Ovary (tissue), 9 donors: ENCODE data around the gene NEURL1B. TPM values are rescaled to one million over a fixed set of nuclear protein-coding genes. Genes with fewer than 3 reads are reported as not detected.
"Not testable (repeated sequence)": the region's sequence is repeated elsewhere in the genome, so short reads cannot be mapped to it uniquely, and the experiment has no call there.

ENCODE experiments used
- DNase-seq, 5 donors: peaks; one replicate each; pipeline ENCODE4 v3.0.0-alpha.2; 2019 to 2020
- H3K27ac ChIP-seq, 2 donors: fragments of 200-600 bp; one replicate each; pipeline versions ENCODE4 v1.5.1 to v1.8.0; 2019 to 2022
- H3K27me3 ChIP-seq: fragments of 200-600 bp; one replicate; pipeline ENCODE4 v1.8.0; 2022
- H3K36me3 ChIP-seq: fragments of 200-600 bp; sonication (generic); one replicate; pipeline ENCODE4 v1.5.1; 2019
- H3K4me1 ChIP-seq: one replicate; pipeline ENCODE4 v1.8.1; 2013; ENCODE audit warnings: mild to moderate bottlenecking, moderate library complexity; ENCODE audit not compliant: insufficient read depth
- H3K4me3 ChIP-seq: fragments of 200-600 bp; sonication (generic); one replicate; pipeline ENCODE4 v1.5.1; 2017
- H3K9me3 ChIP-seq, 2 donors: fragments of 200-600 bp in 1 of 2; sonication (generic) in 1 of 2; one replicate each; pipeline versions ENCODE4 v1.5.1 to v1.8.1; 2013 to 2019; ENCODE audit warnings: mild to moderate bottlenecking in 1 of 2, moderate library complexity in 1 of 2
- CTCF ChIP-seq, 3 donors: fragments of 450-650 bp in 2 of 3; fragments of 200-600 bp in 1 of 3; IDR thresholded peaks; one replicate each; pipeline versions ENCODE4 v1.5.1 to v1.8.0; 2016 to 2022; ENCODE audit warnings: antibody characterized with exemption in 3 of 3, mild to moderate bottlenecking in 1 of 3
- EP300 ChIP-seq: sonication (generic); formaldehyde crosslinking; IDR thresholded peaks from one replicate; pipeline ENCODE4 v1.6.1; 2017; ENCODE audit warnings: antibody characterized with exemption
- POLR2A ChIP-seq: fragments of 450-650 bp; IDR thresholded peaks from one replicate; pipeline ENCODE4 v1.6.1; 2017; ENCODE audit warnings: antibody characterized with exemption, mild to moderate bottlenecking, moderate library complexity
- WGBS, 3 donors: extraction: QIAGEN DNeasy Blood & Tissue Kit in 1 of 3; methylation state at CpG; one replicate each; pipeline versions ENCODE4 v1.1.5 to v1.1.7; 2013 to 2017; 5-methylcytosine and 5-hydroxymethylcytosine counted together
- intact Hi-C, 4 donors: fragments of 100-400 bp; cut with DNase I; formaldehyde crosslinking; loops; one replicate each; pipeline versions ENCODE4 v1.11.0 to v1.15.1; 2022 to 2023
- polyA plus RNA-seq, 2 donors: library from polyadenylated mRNA; stranded (reverse); fragments of 200-250 nt in 1 of 2; fragments of 350-450 nt in 1 of 2; fragmentation: Illumina TruSeq in 1 of 2; extraction: RNeasy Lipid Tissue Mini Kit (QIAGEN cat#74804) in 1 of 2; gene quantifications; one replicate each; pipeline ENCODE4 v1.2.3, GENCODE V29; 2013 to 2014
- total RNA-seq, 7 donors: library from RNA; depleted of rRNA in 2 of 7; stranded (reverse); fragments of >200 nt in 2 of 7; fragmentation: NEBNext Ultra II Directional in 3 of 7; extraction: Animal tissue kit (Norgen Biotek cat#: 25700) in 3 of 7; gene quantifications; one replicate each; pipeline versions ENCODE4 v1.1.0 to v1.2.4, GENCODE V29; 2016 to 2023
- donor health status: DM: no; HTN: no; CAD: no; lungs with moderate emphysema.
- donor health status: DM: no; HTN: no; CAD: no.
- donor health status: Bipolar disorder and iron deficiency.
- donor health status: DM: yes; HTN: yes; CAD: no.
- donor health status: DM: no; HTN: no; CAD: no.
- donor health status: DM: yes; HTN: yes; CAD: no.

The NEURL1B gene
- total and polyA plus RNA-seq, 9 donors = 15.0 to 75.1 (median 36.3) TPM

DNA sequence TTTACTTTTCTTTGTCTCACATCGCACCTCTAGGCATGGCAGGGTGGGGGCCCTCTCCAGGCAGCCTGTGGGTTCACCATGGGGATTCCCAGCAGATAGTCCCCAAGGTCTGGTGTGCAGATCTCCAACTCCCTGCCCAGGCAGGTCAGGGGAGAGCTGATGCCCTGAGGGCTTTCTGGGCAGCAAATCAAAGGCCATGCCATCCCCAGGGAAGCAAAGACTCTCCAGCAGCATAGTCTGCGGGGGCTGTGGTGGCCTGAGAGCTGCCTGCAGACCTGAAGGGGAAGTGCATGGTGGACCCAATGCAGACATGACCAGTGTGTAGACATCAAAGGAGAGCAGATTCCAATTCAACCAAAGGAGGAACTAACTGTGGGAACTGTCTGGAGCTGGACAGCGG, 7.7 kb downstream of the NEURL1B start:
- Histone ChIP-seq H3K27ac (no peak overlapping the region), H3K4me1 (no peaks in the 10 kb centered on the region), H3K9me3 (no peaks in the 10 kb centered on the region), H3K36me3 (no peaks in the 10 kb centered on the region), H3K27me3 (no peaks in the 10 kb centered on the region), H3K4me3 (no peak overlapping the region)
- DNase-seq = peak in 1 of 5 donors; percentile 13
- intact Hi-C loops = loop anchor here in 3 of 4 donors (10.0 kb wide), 4 partner anchors 46 to 164 kb away; no protein-coding TSS in a partner anchor
- TF ChIP-seq POLR2A (no peak), EP300 (no peak), CTCF (IDR thresholded peaks at IDR 0.05) (no peak)
- WGBS, 3 donors = 82 to 91% (median 84%) methylated on average over 3 of the region's 3 CpGs

DNA sequence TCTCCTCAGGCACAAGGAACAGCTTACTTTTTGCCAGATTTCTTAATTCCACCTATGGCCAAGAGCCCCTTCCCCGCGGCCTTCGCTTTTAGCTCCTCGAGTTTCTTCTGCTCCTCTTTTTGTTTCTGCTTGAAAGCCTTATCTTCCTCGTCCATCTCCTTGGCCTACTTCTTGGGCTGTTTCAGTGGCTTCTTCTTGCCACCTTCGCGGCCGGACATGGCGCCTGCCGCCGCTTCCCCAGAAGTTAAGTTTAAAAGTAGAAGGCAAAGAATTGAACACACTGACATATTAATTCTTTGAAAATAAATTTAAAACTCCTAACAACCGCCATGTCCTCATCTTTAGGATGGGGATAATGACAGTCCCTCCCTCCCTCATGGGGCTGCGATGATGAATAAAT, 15.4 kb downstream of the NEURL1B start:
- 93 to 97% (median 95%) methylated on average over 13 of the region's 13 CpGs for WGBS, 3 donors
- intact Hi-C loops = loop anchor here in 1 of 4 donors (5.0 kb wide), 1 partner anchor 36 kb away; no protein-coding TSS in a partner anchor
- H3K27ac ChIP-seq, H3K27me3 ChIP-seq, H3K36me3 ChIP-seq, H3K9me3 ChIP-seq, H3K4me3 ChIP-seq: not testable (repeated sequence)
- H3K4me1 ChIP-seq = peaks cover 30% of the 10 kb centered on the region
- DNase-seq = peak in 1 of 5 donors; percentile 4

DNA sequence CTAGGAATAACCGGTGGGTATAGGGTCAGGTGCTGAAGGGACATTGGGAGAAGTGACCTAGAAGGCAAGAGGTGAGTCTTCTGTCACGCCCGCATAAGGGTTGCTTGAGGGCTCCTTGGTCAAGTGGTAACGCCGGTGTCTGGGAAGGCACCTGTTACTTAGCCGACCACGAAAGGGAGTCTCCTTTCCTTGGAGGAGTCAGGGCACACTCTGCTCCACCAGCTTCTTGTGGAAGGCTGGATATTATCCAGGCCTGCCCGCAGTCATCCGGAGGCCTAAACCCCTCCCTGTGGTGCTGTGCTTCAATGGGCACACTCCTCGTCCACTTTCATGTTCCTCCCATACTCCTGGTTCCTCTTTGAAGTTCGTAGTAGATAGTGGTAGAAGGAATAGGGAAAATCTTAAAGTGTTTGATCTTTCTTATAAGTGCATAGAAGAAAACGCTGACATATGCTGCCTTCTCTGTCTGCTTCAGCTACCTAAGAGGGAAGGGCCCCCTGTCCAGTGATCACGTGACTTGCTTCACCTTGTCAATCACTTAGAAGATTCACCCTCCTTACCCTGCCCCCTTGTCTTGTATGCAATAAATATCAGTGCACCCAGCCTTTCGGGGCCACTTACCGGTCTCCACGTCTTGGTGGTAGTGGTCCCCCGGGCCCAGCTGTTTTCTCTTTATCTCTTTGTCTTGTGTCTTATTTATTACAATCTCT, 16.6 kb downstream of the NEURL1B start:
- H3K27ac ChIP-seq = peak overlapping the region; percentile 68 to 86
- intact Hi-C loops = loop anchor here in 1 of 4 donors (5.0 kb wide), 1 partner anchor 35 kb away; no protein-coding TSS in a partner anchor
- DNase-seq = peak in 1 of 5 donors; percentile 21
- not testable (repeated sequence) for H3K36me3 ChIP-seq, H3K9me3 ChIP-seq, H3K27me3 ChIP-seq, H3K4me3 ChIP-seq
- peaks cover 30% of the 10 kb centered on the region for H3K4me1 ChIP-seq
- 71 to 83% (median 81%) methylated on average over 17 of the region's 17 CpGs for WGBS, 3 donors

DNA sequence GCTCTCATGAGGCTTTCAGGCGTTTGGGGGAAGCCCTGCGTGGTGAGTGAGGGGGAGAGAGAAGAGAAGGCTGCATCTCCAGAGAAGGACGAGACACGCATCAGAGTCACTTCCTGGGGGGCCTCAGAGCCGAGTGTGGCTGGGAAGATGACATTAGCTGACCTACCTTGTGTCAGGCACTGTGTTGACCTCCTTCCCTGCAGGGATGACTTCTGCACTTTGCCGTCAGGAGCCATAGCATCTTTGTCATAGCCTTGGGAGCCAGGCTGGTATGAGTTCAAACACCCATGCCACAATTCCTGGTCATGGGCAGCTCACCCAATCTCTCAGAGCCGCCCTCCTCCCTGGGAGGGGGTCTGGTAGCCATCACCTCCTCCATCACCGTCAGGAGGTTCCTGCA, 17.3 kb downstream of the NEURL1B start:
- WGBS, 3 donors = 74 to 79% (median 79%) methylated on average over 8 of the region's 8 CpGs
- intact Hi-C loops = loop anchor here in 1 of 4 donors (5.0 kb wide), 1 partner anchor 34 kb away; no protein-coding TSS in a partner anchor

GRCh38 chr5:172658961-172659501, 18.0 kb downstream of the NEURL1B start:
- peak in 4 of 5 donors; percentile 34 to 66 (median 55) for DNase-seq
- Histone ChIP-seq H3K36me3 (no peaks in the 10 kb centered on the region), H3K27ac (peak overlapping the region; percentile 68 to 86), H3K4me3 (no peak overlapping the region), H3K4me1 (peaks cover 30% of the 10 kb centered on the region), H3K9me3 (peaks cover 0 to 9% of the 10 kb centered on the region in 2 donors), H3K27me3 (no peaks in the 10 kb centered on the region)
- no peak for TF ChIP-seq EP300
- TF ChIP-seq CTCF (IDR thresholded peaks at IDR 0.05) = no peak
- TF ChIP-seq POLR2A = no peak
- intact Hi-C loops = loop anchor here in 1 of 4 donors (5.0 kb wide), 1 partner anchor 33 kb away; no protein-coding TSS in a partner anchor
- 26 to 40% (median 29%) methylated on average over 7 of the region's 7 CpGs for WGBS, 3 donors

More for the DNA sequence above, 17.3 kb downstream of the NEURL1B start:
- H3K4me3 ChIP-seq = no peak overlapping the region
- TF ChIP-seq POLR2A (no peak), CTCF (IDR thresholded peaks at IDR 0.05) (no peak), EP300 (no peak)
- H3K27me3 ChIP-seq = no peaks in the 10 kb centered on the region
- H3K4me1 ChIP-seq = peaks cover 30% of the 10 kb centered on the region
- H3K9me3 ChIP-seq = peaks cover 0 to 9% of the 10 kb centered on the region in 2 donors
- peak overlapping the region; percentile 68 to 86 for H3K27ac ChIP-seq
- H3K36me3 ChIP-seq = no peaks in the 10 kb centered on the region
- DNase-seq = no peak
